ENCODE results near the gene PNLIPRP3.

DNA sequence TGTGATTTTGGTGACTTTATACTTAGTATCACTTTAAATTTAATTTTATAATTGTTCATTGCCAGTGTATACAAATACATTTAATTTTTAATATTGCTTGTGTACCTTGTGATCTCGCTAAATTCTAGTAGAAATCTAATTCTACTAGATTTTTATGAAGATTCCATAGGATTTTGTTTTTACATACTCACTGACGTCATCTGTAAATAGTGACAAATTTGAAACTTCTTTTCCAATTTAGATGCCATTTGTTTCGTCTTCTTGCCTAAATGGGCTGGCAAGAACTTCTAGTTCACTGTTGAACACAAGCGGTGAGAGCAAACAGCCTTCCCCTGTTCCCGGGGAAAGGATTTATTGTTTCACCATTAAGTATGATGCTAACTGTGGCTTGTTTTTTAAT lies 17.3 kb upstream of the PNLIPRP3 start:
- TF ChIP-seq, protein P1, sequence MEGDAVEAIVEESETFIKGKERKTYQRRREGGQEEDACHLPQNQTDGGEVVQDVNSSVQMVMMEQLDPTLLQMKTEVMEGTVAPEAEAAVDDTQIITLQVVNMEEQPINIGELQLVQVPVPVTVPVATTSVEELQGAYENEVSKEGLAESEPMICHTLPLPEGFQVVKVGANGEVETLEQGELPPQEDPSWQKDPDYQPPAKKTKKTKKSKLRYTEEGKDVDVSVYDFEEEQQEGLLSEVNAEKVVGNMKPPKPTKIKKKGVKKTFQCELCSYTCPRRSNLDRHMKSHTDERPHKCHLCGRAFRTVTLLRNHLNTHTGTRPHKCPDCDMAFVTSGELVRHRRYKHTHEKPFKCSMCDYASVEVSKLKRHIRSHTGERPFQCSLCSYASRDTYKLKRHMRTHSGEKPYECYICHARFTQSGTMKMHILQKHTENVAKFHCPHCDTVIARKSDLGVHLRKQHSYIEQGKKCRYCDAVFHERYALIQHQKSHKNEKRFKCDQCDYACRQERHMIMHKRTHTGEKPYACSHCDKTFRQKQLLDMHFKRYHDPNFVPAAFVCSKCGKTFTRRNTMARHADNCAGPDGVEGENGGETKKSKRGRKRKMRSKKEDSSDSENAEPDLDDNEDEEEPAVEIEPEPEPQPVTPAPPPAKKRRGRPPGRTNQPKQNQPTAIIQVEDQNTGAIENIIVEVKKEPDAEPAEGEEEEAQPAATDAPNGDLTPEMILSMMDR (IDR thresholded peaks at IDR 0.05) = no peak
- no peak for TF ChIP-seq POLR2A (IDR thresholded peaks at IDR 0.05)
